Measurements from ENCODE around the gene BZW2.

- TF ChIP-seq CTCF (IDR thresholded peaks at IDR 0.05) (no peak), EP300 (IDR thresholded peaks at IDR 0.05) (no peak)
These were observed 15.3 kb upstream of the BZW2 start for GRCh38 chr7:16630654-16631053.

Data from tibial nerve (tissue), 4 donors.